ENCODE data around the gene PAPPA2.

GRCh38 chr1:176559474-176559873 is 96.5 kb downstream of the PAPPA2 start:
- TF ChIP-seq CTCF (IDR thresholded peaks at IDR 0.05; ENCODE audit: insufficient read depth, low read length, poor library complexity, severe bottlenecking) (no peak), EZH2phosphoT487 (conservative IDR thresholded peaks at IDR 0.05; ENCODE audit: low read length) (no peak)
